Measurements from ENCODE around the gene QRFPR. TPM values are rescaled to one million over a fixed set of nuclear protein-coding genes. Genes with fewer than 3 reads are reported as not detected.

The QRFPR gene
- polyA plus RNA-seq, 1 donor (not counting 4 experiments of a cell fraction or from before 2014, with no cell fraction given): 0.38 TPM

DNA sequence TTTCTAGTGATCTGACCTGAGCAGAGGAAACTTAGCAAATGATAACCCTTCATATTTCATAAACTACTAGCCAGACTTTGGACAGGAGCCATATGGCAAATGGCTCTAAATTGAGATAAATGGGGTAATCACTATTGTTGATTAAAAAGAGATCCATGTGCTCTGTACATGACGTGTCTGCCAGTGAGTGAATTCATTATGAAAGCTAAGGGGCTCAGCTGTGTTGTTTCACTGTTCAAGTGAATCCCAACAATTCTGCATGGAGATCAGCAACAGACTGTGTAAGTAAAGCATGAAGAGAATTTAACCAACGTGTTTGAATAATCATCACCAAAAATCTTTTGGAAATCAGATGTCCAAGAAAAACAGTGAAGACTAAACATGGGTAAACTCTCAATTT lies 9.5 kb upstream of the QRFPR start:
- DNase-seq (ENCODE audit: low read depth, low spot score): no peak
- no peak for TF ChIP-seq EZH2 (IDR thresholded peaks at IDR 0.05; ENCODE audit: low read length)
- TF ChIP-seq, protein P1, sequence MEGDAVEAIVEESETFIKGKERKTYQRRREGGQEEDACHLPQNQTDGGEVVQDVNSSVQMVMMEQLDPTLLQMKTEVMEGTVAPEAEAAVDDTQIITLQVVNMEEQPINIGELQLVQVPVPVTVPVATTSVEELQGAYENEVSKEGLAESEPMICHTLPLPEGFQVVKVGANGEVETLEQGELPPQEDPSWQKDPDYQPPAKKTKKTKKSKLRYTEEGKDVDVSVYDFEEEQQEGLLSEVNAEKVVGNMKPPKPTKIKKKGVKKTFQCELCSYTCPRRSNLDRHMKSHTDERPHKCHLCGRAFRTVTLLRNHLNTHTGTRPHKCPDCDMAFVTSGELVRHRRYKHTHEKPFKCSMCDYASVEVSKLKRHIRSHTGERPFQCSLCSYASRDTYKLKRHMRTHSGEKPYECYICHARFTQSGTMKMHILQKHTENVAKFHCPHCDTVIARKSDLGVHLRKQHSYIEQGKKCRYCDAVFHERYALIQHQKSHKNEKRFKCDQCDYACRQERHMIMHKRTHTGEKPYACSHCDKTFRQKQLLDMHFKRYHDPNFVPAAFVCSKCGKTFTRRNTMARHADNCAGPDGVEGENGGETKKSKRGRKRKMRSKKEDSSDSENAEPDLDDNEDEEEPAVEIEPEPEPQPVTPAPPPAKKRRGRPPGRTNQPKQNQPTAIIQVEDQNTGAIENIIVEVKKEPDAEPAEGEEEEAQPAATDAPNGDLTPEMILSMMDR (optimal IDR thresholded peaks at IDR 0.05 in 1 of 3, IDR thresholded peaks at IDR 0.05 in 1 of 3, conservative IDR thresholded peaks at IDR 0.05 in 1 of 3; ENCODE audit: extremely low read depth in 1 of 3, insufficient read depth in 2 of 3, low read length in 3 of 3): no peak
- Histone ChIP-seq H3K36me3 (ENCODE audit: control insufficient read depth in 2 of 2, extremely low read depth in 1 of 2, insufficient read depth in 2 of 2, low read length in 2 of 2) (no peaks in the 10 kb centered on the region), H3K4me3 (ENCODE audit: control insufficient read depth in 2 of 3, extremely low read depth in 1 of 3, insufficient read depth in 2 of 3, low read depth in 1 of 3, low read length in 3 of 3) (no peak overlapping the region), H3K9me1 (ENCODE audit: control insufficient read depth, extremely low read depth, insufficient read depth, low read length) (no peaks in the 10 kb centered on the region), H3K4me1 (ENCODE audit: control insufficient read depth, extremely low read depth, insufficient read depth, low read length) (no peaks in the 10 kb centered on the region), H3K9ac (ENCODE audit: control insufficient read depth, extremely low read depth, insufficient read depth, low read length) (no peak overlapping the region), H4K20me1 (ENCODE audit: control insufficient read depth, extremely low read depth, insufficient read depth, low read length) (no peaks in the 10 kb centered on the region), H3K79me2 (ENCODE audit: control insufficient read depth, insufficient read depth, low read length) (no peaks in the 10 kb centered on the region), H3K27ac (ENCODE audit: control insufficient read depth, insufficient read depth, low read length) (no peak overlapping the region), H3K9me3 (ENCODE audit: control insufficient read depth, low read depth, low read length) (no peaks in the 10 kb centered on the region), H3K27me3 (ENCODE audit: control insufficient read depth, extremely low read depth, insufficient read depth, low read length) (no peaks in the 10 kb centered on the region), H3K4me2 (ENCODE audit: control insufficient read depth, extremely low read depth, insufficient read depth, low read depth, low read length) (no peak overlapping the region), H2AFZ (ENCODE audit: control insufficient read depth, low read length) (no peak overlapping the region)
- dilution Hi-C loops (cut with MboI; ENCODE audit: extremely low pct_ligation_motif_present, low sequenced_read_pairs): no loop called here
- FAIRE-seq: no peak

DNA sequence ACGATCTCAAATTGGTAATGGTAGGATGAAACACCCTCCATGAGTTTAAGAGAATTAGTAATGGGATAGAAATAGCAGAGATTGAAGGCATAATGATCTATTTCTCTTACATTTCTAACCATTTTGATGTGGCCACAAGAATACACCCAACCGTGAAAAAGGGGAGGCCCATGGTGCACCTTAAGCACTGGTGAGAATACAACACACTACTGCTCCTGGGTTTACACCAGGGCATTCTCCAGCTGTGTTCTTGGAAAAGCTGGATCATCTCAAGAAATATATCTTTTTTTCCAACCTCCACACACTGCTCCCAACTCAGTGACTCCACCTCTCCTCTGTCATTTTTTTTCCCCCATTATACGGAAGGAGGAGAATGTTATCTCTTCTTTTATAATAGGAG lies 1.5 kb downstream of the QRFPR start:
- no peak overlapping the region for H3K27ac ChIP-seq (ENCODE audit: control insufficient read depth, insufficient read depth, low read length)
- no peaks in the 10 kb centered on the region for H3K79me2 ChIP-seq (ENCODE audit: control insufficient read depth, insufficient read depth, low read length)
- no peak overlapping the region for H3K4me2 ChIP-seq (ENCODE audit: control insufficient read depth, extremely low read depth, insufficient read depth, low read depth, low read length)
- no peak for DNase-seq (ENCODE audit: low read depth, low spot score)
- H3K4me3 ChIP-seq (ENCODE audit: control insufficient read depth in 2 of 3, extremely low read depth in 1 of 3, insufficient read depth in 2 of 3, low read depth in 1 of 3, low read length in 3 of 3): no peak overlapping the region
- no peaks in the 10 kb centered on the region for H4K20me1 ChIP-seq (ENCODE audit: control insufficient read depth, extremely low read depth, insufficient read depth, low read length)
- TF ChIP-seq EZH2 (IDR thresholded peaks at IDR 0.05; ENCODE audit: low read length): no peak
- TF ChIP-seq, protein P1 (optimal IDR thresholded peaks at IDR 0.05 in 1 of 3, IDR thresholded peaks at IDR 0.05 in 1 of 3, conservative IDR thresholded peaks at IDR 0.05 in 1 of 3; ENCODE audit: extremely low read depth in 1 of 3, insufficient read depth in 2 of 3, low read length in 3 of 3): no peak
- H3K27me3 ChIP-seq (ENCODE audit: control insufficient read depth, extremely low read depth, insufficient read depth, low read length): peaks cover 16% of the 10 kb centered on the region
- H3K9ac ChIP-seq (ENCODE audit: control insufficient read depth, extremely low read depth, insufficient read depth, low read length): no peak overlapping the region
- H3K36me3 ChIP-seq (ENCODE audit: control insufficient read depth in 2 of 2, extremely low read depth in 1 of 2, insufficient read depth in 2 of 2, low read length in 2 of 2): no peaks in the 10 kb centered on the region
- H3K4me1 ChIP-seq (ENCODE audit: control insufficient read depth, extremely low read depth, insufficient read depth, low read length): peaks cover 33% of the 10 kb centered on the region
- dilution Hi-C loops (cut with MboI; ENCODE audit: extremely low pct_ligation_motif_present, low sequenced_read_pairs): no loop called here
- no peak for FAIRE-seq
- H3K9me1 ChIP-seq (ENCODE audit: control insufficient read depth, extremely low read depth, insufficient read depth, low read length): no peaks in the 10 kb centered on the region
- no peaks in the 10 kb centered on the region for H3K9me3 ChIP-seq (ENCODE audit: control insufficient read depth, low read depth, low read length)
- H2AFZ ChIP-seq (ENCODE audit: control insufficient read depth, low read length): no peak overlapping the region
